PC-3 (cell line): ENCODE results near the gene PTPRD.

ENCODE experiments used
- EZH2 ChIP-seq: fragments of 300-600 bp; sonication (generic); IDR thresholded peaks from one replicate; pipeline ENCODE4 v1.6.1; 2017; ENCODE audit warnings: antibody characterized with exemption, mild to moderate bottlenecking, low read length; ENCODE audit not compliant: unreplicated experiment
- TF ChIP-seq, protein P1 (sequence below): fragments of 300-600 bp; sonication (generic); conservative IDR thresholded peaks from 2 replicates; pipeline ENCODE4 v1.5.1; 2017; ENCODE audit warnings: antibody characterized with exemption, low read depth, mild to moderate bottlenecking, low read length

DNA sequence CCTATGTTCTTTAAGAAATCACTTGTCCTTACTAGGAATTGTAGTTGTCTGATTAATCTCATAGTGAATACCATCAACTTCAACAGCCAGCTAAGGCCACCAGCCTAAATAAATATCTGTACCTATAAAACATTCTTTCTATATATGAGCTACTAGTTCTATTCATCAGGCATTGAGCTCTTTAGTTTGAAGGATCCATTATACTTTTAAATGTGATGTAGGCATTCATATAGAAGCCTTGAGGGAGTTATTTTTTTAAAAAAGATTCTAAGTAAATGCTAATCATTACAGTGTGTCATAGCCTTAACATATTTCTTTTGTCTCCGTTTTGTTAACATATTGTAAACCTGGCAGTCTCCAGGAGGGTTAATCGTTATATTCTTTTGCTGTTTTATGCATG, 838.3 kb downstream of the PTPRD start:
- TF ChIP-seq, protein P1, sequence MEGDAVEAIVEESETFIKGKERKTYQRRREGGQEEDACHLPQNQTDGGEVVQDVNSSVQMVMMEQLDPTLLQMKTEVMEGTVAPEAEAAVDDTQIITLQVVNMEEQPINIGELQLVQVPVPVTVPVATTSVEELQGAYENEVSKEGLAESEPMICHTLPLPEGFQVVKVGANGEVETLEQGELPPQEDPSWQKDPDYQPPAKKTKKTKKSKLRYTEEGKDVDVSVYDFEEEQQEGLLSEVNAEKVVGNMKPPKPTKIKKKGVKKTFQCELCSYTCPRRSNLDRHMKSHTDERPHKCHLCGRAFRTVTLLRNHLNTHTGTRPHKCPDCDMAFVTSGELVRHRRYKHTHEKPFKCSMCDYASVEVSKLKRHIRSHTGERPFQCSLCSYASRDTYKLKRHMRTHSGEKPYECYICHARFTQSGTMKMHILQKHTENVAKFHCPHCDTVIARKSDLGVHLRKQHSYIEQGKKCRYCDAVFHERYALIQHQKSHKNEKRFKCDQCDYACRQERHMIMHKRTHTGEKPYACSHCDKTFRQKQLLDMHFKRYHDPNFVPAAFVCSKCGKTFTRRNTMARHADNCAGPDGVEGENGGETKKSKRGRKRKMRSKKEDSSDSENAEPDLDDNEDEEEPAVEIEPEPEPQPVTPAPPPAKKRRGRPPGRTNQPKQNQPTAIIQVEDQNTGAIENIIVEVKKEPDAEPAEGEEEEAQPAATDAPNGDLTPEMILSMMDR, result no peak
- TF ChIP-seq EZH2, result no peak
